IPS-11a (cell line): ENCODE results near the gene PCDHB9.
"Not testable (repeated sequence)": the region's sequence is repeated elsewhere in the genome, so short reads cannot be mapped to it uniquely, and the experiment has no call there.

Experiments used
- H3K4me3 ChIP-seq: one replicate; pipeline ENCODE4 v1.5.1; 2013; ENCODE audit warnings: low read depth, low read length, control low read depth

The PCDHB9 gene

DNA sequence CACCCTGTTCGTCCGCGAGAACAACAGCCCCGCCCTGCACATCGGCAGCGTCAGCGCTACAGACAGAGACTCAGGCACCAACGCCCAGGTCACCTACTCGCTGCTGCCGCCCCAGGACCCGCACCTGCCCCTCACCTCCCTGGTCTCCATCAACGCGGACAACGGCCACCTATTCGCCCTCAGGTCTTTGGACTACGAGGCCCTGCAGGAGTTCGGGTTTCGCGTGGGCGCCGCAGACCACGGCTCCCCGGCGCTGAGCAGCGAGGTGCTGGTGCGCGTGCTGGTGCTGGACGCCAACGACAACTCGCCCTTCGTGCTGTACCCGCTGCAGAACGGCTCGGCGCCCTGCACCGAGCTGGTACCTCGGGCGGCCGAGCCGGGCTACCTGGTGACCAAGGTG lies 49.0 kb downstream of the PCDHB9 start:
- not testable (repeated sequence) for H3K4me3 ChIP-seq

DNA sequence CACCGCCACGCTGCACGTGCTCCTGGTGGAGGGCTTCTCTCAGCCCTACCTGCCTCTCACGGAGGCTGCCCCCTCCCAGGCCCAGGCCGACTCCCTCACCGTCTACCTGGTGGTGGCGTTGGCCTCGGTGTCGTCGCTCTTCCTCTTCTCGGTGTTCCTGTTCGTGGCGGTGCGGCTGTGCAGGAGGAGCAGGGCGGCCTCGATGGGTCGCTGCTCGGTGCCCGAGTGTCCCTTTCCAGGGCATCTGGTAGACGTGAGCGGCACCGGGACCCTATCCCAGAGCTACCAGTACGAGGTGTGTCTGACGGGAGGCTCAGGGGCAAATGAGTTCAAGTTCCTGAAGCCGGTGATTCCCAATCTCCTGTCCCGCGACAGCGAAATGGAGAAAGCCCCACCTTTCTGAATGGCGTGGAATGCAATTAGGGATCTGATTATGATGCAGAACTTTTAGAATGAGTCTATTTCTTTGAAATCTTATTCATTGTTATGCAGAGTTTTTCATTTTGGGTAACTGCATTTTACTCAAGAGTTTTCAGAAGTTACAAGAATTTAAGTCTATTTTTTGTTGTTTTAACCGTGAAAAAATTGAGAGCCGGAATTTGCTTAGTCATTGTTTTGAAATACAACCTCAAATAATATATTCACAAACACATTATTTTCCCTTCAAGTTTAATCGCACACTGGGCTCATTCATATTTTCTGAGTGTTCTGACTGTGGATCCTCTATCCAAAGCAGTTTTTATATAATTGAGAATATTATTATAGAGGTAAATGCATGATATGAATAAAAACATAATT lies 49.8 kb downstream of the PCDHB9 start:
- no peak overlapping the region for H3K4me3 ChIP-seq
